Measurements from ENCODE around the gene ZNF451. TPM values are rescaled to one million over a fixed set of nuclear protein-coding genes. Genes with fewer than 3 reads are reported as not detected.

The ZNF451 gene
- total RNA-seq, 1 donor from 2014 or later: 73.3 TPM

DNA sequence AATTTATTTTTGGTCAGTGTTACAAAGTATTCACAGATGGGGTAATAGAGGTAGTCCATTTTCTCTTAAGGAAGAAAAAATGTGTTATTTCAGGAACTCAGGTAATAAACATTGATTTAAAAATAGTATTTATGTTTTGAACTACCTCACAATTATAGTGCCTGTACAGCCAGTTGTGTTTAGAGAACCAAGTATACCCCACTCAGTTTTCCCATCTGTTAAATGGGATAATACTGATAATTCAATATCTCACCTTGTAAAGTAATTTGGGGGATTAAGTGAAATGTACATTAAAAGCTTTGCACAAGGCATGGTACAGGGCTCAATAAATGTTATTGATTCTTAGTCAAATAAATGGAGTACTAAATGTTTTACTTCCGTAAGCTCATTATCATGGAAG lies 4.7 kb downstream of the ZNF451 start:
- DNase-seq (ENCODE audit: low read depth): no peak

DNA sequence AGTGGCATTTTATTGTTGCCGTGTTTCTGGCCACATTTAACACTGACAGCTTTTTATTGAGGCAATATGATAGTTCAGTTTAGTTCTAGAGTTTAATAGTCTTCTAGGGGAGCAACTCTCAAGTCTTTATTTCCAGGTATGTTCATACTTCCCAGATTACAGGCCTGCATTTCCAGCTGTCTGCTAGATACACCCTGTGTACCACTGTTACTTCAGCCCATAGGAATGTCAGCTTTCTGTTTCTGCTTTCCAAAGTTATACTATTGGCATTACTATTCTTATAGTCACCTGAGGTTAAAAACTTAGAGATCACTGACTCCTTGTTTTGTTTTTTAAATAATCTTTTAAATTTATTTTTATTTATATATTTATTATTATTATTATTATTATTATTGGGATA lies 7.6 kb downstream of the ZNF451 start:
- peak; percentile 7 for DNase-seq (ENCODE audit: low read depth)

DNA sequence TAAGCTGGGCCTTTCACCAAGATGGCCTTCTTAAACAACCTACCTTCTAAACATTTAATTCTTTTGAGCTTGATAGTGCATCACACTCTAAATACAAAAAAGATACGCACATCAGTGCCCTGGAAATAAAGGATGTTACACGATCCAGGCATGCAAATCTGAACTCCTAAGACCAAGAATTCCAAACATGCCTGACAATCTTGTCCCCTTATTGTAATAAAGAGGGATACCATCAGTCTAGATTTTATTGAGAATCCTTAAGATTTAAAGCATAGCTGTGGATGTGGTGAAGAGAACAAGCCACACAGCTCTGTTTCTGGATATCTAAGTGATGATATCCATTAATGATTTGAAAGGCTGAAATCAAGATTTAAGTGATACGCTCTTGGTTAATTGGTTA lies 13.0 kb downstream of the ZNF451 start:
- no peak for DNase-seq (ENCODE audit: low read depth)

DNA sequence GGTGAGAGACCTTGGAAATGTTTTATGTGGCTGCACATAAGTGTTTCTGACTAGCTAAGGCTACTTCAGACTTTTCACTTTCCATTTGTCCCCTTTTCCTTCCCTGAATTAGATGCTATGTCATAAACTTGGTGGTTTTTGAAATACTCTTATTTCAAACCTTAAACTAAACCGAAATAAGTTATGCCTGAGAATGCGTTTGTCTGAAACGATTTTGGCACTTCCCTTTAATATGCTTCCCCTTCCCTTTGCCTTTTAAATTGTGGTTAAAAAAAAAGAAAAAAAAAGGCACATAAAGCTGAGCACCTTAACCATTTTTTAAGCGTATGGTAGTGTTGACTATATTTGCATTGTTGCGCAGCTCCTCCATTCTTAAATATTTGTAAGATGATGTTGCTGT lies 14.3 kb downstream of the ZNF451 start:
- DNase-seq (ENCODE audit: low read depth): no peak

DNA sequence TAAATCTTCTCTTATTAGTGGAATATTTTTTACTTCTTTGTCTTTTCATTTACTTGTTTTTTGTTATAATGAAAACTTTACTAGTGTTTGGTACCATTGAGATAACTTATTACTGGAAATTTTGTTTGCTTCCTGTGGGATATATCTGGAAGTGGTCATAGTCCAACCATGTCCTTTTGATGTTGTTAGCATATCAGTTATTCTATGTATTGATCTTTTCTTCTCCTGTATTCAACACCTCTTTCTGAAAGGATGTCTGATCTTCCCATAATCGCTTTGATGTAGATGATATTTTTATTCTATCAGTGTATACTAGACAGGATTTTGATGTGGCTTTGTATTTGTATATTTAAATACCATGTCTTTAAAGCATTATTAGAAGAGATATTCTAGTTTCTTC lies 17.0 kb downstream of the ZNF451 start:
- no peak for DNase-seq (ENCODE audit: low read depth)

DNA sequence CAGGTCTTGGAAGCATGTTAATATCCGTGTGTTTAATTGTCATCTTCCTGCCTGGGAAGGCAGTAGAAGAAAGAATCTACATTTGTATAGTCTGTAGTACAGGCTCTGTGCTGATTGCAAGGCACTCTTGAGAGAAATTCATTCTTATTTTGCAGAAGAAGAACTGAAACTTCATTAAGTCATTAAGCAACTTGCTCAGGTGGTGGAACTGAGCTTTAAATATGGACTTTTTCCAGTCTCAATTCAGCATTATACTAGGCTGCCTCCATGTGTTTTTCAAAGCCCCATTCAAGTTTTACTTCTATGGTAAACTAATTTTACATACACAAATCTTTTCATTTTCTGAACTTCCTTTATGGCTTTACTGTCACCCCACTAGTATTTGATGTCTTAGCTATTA lies 18.7 kb downstream of the ZNF451 start:
- DNase-seq (ENCODE audit: low read depth): no peak

DNA sequence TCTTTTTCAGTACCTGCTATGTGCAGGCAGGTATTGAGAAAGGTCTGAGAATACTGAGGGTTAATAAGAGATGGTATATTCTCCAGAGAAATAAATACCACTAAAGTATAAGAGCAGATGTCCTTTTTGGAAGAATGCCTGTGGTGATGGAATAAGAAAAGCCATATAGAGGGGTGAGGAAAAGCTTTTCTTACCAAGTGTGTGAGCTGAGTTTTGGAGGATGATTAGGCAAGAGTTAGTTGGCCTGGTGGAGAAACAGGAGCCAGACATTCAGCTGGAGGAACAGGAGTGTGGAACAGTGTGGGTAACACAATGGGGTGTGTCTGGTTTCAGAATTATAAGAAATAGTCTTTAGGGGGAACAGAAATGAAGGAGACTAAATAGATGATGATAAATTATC lies 19.9 kb downstream of the ZNF451 start:
- DNase-seq (ENCODE audit: low read depth): no peak

DNA sequence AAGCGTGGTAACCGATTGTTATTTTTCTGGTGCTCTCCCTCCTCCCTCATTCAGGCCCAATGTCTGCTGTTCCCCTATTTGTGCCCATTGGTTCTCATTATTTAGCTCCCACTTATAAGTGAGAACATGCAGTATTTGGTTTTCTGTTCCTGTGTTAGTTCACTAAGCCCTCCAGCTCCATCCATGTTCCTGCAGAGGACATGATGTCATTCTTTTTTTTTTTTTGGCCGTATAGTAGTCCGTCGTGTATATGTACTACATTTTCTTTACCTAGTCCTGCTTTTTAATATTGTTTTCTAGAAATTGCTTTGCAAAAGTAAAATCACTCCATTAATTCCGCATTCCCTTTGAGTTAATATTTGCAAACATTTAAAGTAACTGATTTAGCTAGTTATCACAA lies 23.1 kb downstream of the ZNF451 start:
- no peak for DNase-seq (ENCODE audit: low read depth)

DNA sequence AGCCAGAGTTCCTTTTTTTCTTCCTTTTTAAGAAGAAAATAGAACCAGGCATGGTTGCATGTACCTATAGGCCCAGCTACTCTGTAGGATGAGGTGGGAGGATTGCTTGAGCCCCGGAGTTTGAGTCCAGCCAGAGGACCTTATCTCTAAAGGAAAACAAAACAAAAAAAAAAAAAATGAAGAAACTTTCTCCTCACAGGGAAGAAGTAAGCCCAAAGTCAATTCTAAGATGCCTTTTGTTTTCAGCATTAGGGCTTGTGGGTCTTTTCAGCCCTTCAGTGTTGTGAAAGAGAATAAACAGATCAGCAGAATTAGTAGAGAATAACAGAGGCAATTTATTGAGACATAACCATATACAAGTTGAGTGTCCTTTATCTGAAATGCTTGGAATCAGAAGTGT lies 26.8 kb downstream of the ZNF451 start:
- DNase-seq (ENCODE audit: low read depth): no peak

DNA sequence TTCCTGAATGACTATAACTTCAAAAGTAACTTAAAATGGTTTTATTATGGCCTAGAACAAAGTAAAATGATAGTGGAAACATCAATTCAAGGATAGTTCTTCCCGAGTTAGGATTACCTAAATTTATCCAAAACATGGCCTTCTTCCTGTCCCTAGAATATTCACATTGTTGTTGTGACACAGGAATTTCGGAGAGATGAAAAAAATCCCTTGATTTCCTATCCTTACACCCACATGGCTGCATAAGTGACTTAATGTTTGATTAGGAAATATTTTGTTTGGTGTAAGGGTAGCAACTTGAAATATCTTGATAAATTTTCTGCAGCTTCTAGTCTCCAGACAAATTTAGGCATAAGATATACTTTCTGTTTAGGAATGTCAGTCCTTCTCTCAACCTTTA lies 27.8 kb downstream of the ZNF451 start:
- DNase-seq (ENCODE audit: low read depth): no peak

DNA sequence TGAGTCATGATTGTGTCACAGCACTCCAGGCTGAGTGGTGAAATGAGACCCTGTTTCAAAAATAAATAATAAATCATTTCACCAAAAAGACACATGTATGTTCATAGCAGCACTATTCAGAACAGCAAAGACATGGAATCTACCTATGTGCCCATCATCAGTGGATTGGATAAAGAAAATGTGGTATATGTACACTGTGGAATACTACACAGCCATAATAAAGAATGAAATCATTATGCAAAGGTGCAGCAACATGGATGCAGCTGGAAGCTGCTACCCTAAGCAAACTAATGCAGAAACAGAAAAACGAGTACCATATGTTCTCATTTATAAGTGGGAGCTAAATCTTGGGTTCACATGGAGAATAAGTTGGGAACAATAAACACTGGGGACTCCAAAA lies 33.1 kb downstream of the ZNF451 start:
- DNase-seq (ENCODE audit: low read depth): no peak

DNA sequence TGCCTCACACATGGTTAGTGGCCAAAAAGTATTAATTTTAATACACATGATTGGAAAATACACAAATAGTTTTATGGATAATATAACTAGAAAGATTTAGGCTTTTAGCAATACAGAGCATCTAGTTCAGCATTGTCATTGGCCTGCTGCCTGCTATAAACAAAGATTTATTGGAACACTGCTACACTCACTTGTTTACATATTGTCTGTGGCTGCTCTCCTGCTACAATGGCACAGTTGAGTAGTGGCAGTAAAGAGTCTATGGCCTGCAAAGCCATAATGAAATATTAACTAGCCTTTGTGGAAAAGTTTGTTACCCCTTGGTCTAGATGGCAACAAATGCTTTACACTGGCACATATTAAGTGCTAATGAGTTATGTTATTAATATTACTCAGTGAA lies 37.8 kb downstream of the ZNF451 start:
- peak; percentile 31 for DNase-seq (ENCODE audit: low read depth)

DNA sequence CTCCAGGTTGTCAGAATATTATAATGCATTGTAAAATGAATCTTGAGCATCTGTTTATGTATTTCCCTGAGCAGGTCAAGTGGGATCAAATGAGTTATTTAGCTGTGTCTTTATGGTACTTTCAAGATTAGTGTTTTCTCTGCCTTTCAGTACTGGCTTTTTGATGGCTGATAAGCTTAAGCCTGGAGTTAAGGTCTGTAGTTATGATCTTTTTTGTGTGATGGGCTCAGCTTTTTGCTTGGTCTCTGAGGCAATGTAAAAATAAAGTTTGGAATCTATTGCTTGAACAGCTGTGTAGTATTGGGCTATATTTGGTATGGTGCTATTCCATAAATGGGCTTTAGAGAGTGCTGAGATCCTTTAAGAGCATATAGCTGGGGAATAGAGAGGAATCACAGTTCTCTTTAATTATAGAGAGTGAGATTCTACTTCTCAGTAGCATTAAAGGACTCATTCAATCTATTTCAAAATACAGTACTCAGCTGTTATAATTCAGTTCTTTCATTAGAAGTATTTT lies 40.7 kb downstream of the ZNF451 start:
- no peak for DNase-seq (ENCODE audit: low read depth)

DNA sequence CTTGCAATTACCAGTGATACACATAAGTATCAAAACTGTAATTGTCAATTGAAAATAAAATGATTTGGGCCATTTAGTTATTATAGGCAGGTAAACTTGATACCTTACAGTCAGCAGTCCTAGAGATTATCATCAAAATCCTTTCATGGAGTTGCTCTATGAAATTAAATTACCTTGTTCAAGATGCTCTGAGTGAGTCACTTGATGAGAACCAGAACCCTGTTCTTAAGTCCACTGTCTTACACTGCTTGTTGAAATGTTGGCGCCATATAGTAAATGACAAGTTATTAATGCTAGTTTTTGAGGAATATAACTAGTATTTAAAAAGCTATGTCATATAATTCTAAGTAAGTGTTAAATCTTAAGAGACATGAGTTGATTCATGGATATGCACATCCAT lies 45.0 kb downstream of the ZNF451 start:
- no peak for DNase-seq (ENCODE audit: low read depth)

DNA sequence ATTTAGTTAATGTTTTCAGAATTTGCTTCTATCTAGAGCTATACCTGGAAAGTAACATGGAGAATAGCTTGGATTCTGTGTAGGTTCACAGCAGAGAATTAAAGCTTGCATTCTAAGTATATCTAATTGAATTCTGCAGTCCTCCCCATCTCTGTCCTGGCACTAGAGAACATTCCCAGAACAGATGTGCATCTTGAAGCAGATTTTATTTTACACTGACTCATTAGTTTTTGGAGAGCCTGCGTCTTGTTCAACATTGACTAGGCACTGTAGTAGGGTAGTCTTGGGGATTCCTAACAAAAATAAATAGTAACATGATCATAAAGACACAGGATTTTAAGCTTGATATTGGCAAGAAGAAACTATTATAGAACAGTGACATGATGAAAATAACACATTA lies 45.9 kb downstream of the ZNF451 start:
- no peak for DNase-seq (ENCODE audit: low read depth)

DNA sequence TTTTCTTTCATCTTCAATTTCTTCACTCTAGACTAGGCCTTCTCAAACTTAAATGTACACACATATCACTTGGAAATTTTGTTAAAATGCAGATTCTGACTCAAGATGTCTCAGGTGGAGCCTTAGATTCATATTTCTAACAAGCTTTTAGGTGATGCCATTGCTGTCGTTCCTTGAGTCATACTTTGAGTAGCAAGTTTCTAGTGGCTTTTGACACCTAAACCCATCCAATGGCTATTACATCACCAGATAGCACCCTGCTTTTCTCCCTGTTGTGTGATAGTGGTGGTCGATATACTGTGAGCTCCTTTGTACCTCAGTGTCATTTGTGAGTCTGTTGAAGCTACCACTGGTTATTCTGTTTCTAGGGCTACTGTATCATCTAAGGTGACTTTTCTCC lies 47.4 kb downstream of the ZNF451 start:
- no peak for DNase-seq (ENCODE audit: low read depth)

DNA sequence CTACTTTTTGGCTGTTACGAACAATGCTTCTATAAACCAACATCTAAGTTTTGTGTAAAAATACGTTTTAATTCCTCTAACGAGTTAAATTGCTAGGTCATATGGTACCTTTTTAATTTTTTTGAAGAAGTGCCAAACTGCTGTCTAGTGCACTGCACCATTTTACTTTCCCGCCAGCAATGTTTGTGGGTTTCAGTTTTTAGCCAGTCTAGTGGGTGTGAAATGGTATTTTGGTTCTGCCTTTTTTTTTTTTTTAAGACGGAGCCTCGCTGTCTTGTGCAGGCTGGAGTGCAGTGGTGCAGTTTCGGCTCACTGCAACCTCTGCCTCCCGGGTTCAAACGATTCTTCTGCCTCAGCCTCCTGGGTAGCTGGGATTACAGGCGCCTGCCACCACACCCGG lies 48.0 kb downstream of the ZNF451 start:
- no peak for DNase-seq (ENCODE audit: low read depth)

DNA sequence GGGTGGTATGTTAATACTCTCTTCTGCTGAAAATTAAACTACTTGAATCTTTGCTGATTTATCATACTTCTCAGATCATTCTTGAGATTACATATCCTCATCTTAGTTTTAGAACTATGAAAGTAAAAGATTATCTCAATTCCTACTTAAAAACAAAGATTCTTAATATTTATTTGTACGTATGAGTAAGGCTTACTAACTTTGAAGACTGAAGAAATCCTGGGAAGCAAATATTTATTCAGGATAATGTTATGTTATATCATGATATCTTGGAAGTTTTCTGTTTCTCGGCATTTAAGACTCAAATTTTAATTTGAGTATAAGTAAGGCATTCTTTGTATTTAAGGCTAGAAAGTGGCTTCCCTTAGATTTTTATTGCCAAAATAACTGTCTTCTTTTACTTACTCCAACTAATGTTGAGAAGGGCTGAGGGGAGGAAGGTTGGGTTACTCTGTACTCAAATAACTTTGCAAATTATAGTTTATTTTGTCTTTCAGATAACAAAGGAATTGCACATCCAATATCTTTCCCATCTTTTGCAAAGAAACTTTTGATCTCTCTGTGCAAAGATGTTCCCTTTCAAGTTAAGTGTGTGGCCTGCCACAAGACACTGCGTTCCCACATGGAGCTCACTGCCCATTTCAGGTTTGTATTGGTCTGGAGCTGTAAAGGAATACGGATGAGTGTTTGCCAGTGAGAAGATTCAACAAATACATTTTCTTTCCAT lies 51.6 kb downstream of the ZNF451 start:
- no peak for DNase-seq (ENCODE audit: low read depth)

DNA sequence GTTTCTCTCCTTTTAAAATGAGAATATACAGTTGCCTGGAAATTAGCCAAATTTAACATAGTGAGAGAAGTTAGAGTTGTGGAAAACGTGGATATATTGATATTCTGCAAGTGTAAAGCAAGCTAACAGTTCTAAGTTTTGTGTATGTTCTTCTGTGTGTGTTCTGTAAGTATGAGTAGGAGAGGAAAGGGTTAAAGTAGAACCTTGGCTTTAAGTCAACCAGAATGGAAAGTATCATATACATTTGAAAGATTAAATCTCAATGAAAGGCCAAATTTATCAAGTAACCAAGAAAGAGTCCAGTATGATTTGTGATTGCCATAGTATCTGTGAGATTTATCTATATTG lies 52.2 kb downstream of the ZNF451 start:
- no peak for DNase-seq (ENCODE audit: low read depth)

DNA sequence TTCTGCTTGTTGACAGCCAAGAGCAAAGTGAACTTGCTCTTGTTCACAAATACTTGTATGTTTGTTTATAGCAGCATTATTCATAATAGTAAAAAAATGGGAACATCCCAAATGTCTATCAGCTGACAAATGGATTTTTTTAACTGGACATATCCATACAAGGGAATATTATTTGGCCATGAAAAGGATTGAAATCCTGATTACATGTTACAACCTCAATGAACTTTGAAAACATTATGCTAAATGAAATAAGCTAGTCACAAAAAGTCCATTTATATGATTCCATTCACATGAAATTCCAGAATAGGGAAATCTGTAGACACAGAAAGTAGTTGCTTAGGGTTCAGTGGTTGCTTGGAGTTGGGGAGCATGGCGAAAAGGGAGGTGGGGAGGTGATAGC lies 53.7 kb downstream of the ZNF451 start:
- DNase-seq (ENCODE audit: low read depth): no peak

DNA sequence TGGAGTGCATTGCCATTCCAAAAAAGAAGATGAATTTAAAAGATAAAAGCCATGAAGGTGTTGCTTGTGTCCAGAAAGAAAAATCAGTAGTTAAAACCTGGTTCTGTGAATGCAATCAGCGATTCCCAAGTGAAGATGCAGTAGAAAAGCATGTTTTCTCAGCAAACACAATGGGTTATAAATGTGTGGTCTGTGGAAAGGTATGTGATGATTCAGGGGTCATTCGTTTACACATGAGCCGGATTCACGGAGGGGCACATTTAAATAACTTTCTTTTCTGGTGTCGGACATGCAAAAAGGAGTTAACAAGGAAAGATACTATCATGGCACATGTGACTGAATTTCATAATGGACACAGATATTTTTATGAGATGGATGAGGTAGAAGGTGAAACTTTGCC lies 57.4 kb downstream of the ZNF451 start:
- peak; percentile 11 for DNase-seq (ENCODE audit: low read depth)

DNA sequence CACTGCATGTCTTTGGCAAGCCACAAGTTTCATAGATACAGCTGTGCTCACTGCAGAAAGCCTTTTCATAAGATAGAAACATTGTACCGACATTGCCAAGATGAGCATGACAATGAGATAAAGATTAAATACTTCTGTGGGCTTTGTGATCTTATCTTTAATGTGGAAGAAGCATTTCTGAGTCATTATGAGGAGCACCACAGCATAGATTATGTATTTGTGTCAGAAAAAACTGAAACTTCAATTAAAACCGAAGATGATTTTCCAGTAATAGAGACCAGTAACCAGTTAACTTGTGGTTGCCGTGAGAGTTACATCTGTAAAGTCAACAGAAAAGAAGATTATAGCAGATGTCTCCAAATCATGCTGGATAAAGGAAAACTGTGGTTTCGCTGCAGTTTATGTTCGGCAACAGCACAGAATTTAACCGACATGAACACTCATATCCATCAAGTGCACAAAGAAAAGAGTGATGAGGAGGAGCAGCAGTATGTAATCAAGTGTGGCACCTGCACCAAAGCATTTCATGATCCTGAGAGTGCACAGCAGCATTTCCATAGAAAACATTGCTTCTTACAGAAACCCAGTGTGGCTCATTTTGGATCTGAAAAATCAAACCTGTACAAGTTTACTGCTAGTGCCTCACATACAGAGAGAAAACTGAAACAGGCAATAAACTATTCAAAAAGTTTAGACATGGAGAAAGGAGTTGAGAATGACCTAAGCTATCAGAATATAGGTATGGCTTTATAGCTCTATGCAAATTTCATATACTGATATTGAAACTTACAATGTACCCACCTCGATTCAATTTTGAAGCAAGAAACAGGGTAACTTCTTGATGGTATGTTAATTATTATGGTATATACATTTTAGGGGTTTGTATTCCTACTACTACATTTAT lies 58.2 kb downstream of the ZNF451 start:
- DNase-seq (ENCODE audit: low read depth): no peak

DNA sequence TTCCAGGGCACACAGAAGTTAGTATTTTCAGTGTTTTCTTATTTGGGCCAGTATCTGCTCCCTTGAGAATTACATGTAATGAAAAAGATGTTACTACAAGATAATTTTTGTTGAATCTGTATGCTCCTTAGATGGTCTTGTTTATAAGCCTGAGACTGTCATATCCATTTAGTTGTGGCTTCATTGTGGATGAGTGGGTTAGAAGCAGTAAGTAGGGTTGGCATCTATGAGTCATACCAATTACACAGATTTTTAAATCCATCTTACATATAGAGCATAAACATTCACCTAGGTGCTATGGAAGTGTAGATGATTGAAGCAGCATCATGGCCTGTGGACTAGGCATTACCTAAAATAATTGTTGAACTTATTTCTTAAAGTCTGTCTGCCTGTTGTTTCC lies 68.7 kb downstream of the ZNF451 start:
- DNase-seq (ENCODE audit: low read depth): peak; percentile 9
